ENCODE results near the gene NME9.

NME9 gene

GRCh38 chr3:138284079-138284478 is 45.6 kb downstream of the NME9 start:
- no peak for DNase-seq (ENCODE audit: low read depth, low spot score)

GRCh38 chr3:138282836-138283235 is 46.8 kb downstream of the NME9 start:
- no peak for DNase-seq (ENCODE audit: low read depth, low spot score)

- DNase-seq (ENCODE audit: low read depth, low spot score): no peak
Measured at GRCh38 chr3:138281561-138281960, 48.1 kb downstream of the NME9 start.

- no peak for DNase-seq (ENCODE audit: low read depth, low spot score)
Measured at GRCh38 chr3:138271189-138271794, 58.4 kb downstream of the NME9 start.

- no peak for DNase-seq (ENCODE audit: low read depth, low spot score)
Measured at GRCh38 chr3:138270245-138270644, 59.4 kb downstream of the NME9 start.

- DNase-seq (ENCODE audit: low read depth, low spot score): no peak
Measured at GRCh38 chr3:138267083-138267482, 62.6 kb downstream of the NME9 start.

GRCh38 chr3:138265745-138266144 is 63.9 kb downstream of the NME9 start:
- DNase-seq (ENCODE audit: low read depth, low spot score): no peak

GRCh38 chr3:138263104-138263503 is 66.5 kb downstream of the NME9 start:
- no peak for DNase-seq (ENCODE audit: low read depth, low spot score)

- no peak for DNase-seq (ENCODE audit: low read depth, low spot score)
Measured at GRCh38 chr3:138260611-138261010, 69.0 kb downstream of the NME9 start.

GRCh38 chr3:138259126-138259525 is 70.5 kb downstream of the NME9 start:
- no peak for DNase-seq (ENCODE audit: low read depth, low spot score)

- no peak for DNase-seq (ENCODE audit: low read depth, low spot score)
Measured at GRCh38 chr3:138257986-138258385, 71.7 kb downstream of the NME9 start.

- no peak for DNase-seq (ENCODE audit: low read depth, low spot score)
Measured at GRCh38 chr3:138256022-138256421, 73.6 kb downstream of the NME9 start.

- no peak for DNase-seq (ENCODE audit: low read depth, low spot score)
Measured at GRCh38 chr3:138254216-138254615, 75.4 kb downstream of the NME9 start.

GRCh38 chr3:138253609-138254008 is 76.0 kb downstream of the NME9 start:
- DNase-seq (ENCODE audit: low read depth, low spot score): no peak
